ENCODE results near the gene GATA5.

Gene GATA5

GRCh38 chr20:62454904-62455636 is 20.7 kb downstream of the GATA5 start:
- H3K4me3 ChIP-seq (ENCODE audit: low read depth, low read length), result no peak overlapping the region

GRCh38 chr20:62453186-62453808 is 22.5 kb downstream of the GATA5 start:
- no peak for TF ChIP-seq CTCF (IDR thresholded peaks at IDR 0.05; ENCODE audit: borderline replicate concordance, insufficient read depth, low read depth, low read length)
- H3K4me3 ChIP-seq (ENCODE audit: low read depth, low read length), result no peak overlapping the region

More at GRCh38 chr20:62454904-62455636, 20.7 kb downstream of the GATA5 start:
- no peak for TF ChIP-seq CTCF (IDR thresholded peaks at IDR 0.05; ENCODE audit: borderline replicate concordance, insufficient read depth, low read depth, low read length)

- no peak for TF ChIP-seq CTCF (IDR thresholded peaks at IDR 0.05; ENCODE audit: borderline replicate concordance, insufficient read depth, low read depth, low read length)
Observed at GRCh38 chr20:62452475-62453095, 23.2 kb downstream of the GATA5 start.

GRCh38 chr20:62451970-62452369 is 23.8 kb downstream of the GATA5 start:
- no peak overlapping the region for H3K4me3 ChIP-seq (ENCODE audit: low read depth, low read length)
- no peak for TF ChIP-seq CTCF (IDR thresholded peaks at IDR 0.05; ENCODE audit: borderline replicate concordance, insufficient read depth, low read depth, low read length)

More at GRCh38 chr20:62452475-62453095, 23.2 kb downstream of the GATA5 start:
- H3K4me3 ChIP-seq (ENCODE audit: low read depth, low read length), result no peak overlapping the region

- TF ChIP-seq CTCF (IDR thresholded peaks at IDR 0.05; ENCODE audit: borderline replicate concordance, insufficient read depth, low read depth, low read length), result no peak
- no peak overlapping the region for H3K4me3 ChIP-seq (ENCODE audit: low read depth, low read length)
Observed at GRCh38 chr20:62451156-62451767, 24.5 kb downstream of the GATA5 start.

- H3K4me3 ChIP-seq (ENCODE audit: low read depth, low read length), result no peak overlapping the region
- no peak for TF ChIP-seq CTCF (IDR thresholded peaks at IDR 0.05; ENCODE audit: borderline replicate concordance, insufficient read depth, low read depth, low read length)
Observed at GRCh38 chr20:62449951-62450691, 25.7 kb downstream of the GATA5 start.

All from GM12875 (cell line).